Measurements from ENCODE around the gene ABI2.

The ABI2 gene

DNA sequence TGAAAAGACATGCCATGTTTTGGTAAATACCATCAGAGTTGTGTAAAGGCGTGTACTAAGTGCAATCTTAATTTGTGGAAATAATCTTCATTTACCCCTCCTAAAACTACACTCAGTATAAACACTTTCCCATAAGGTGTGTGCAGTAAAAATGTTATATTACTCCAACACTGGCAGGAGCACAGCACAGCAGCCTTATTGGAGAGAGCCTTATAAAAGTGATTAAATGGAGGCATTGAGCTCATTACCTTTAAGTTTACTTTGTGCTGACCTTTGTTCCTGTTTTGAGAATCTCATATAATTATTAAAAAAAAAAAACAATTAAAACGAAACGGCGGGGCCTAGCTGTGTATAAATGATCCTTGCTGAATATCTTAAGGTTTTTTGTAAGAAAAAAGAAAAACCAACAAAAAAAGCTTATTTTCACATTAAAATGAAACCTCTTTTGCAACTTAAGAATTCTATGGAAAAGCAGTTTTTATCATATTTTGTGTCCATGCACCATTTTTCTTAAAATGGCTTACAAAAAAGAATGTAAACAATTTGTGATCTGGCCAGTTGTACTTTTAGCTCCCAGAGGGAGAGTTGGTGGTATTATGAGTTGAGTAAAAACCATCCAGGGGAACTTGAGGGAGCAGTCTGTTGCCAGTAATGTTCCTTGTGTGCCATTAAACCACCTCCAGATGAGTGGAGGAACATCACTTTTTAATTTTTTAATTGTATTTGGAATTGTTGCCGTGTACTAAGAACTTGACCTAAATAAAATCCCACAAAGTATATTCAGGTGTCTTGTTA lies 103.4 kb downstream of the ABI2 start:
- DNase-seq: no peak

DNA sequence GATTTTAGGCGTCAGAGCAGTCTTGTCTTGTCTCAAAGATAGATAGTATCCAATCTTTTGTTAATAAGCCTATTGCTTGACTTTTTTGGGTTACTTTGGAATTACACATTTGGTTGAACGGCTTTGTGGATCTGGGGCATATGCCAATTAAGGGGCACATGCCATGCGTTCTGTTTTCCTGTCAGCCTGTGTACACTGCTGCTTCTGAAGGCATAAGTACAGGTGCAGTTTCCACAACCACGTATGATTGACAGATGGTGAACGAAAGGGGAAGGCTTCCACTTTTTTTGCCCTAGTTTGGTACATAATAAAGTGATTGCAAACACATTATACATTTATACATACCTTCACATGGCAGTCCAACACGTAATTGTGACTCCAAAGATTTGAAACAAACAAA lies 104.6 kb downstream of the ABI2 start:
- no peak for DNase-seq

DNA sequence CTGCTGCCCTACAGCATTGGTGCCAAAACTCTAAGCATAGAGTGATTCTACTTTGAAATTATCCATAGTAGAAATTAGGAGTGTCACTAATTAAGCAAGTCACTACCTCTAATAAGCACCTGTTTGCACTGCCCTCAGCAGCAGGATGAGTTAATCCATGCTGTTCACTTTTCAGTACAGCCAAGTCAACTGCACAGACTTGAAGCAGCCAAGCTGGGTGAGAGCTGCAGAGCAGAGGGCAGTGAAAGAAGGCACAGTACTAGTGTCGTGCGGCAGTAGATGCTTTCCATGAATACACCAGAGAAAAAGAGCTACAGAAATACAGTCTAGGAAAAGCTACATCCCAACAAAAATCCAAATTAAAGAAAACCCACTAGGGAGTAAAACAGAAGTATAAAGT lies 108.3 kb downstream of the ABI2 start:
- DNase-seq: no peak

DNA sequence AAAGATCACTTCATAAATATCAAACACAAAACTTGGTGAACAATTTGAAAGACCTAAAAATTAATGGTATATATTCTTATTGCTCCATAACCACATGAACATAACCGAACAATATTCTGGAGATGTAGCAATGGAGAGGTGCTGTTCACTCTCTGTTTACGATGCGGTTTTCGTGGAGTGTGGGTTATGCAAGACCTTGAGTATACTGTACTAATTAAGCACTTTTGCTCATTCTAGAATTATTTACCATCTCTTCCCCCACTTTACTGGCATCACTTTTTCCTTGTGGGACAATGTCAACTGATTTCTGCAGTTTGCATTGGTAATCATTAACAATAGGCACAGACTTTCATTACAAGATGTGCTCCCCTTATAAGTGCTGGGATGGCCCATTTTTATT lies 109.3 kb downstream of the ABI2 start:
- DNase-seq: no peak

DNA sequence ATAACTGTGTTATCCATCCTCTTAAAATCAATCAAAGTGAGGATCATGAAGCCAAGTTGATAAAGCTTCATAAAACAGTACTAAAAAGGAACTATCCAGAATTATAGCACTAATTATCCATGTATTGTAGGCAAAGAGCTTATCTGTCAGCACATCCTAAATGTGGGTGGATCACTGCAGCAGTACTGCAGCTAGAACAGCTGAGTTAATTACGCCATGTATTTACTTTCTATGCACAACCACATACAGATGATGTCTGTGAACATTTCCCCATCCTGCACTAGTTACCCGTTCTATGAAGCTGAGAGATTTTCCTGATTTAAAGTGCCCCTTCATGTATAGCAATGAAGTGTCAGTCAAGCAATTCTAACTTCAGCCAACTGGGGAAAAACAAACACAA lies 110.3 kb downstream of the ABI2 start:
- DNase-seq: no peak

DNA sequence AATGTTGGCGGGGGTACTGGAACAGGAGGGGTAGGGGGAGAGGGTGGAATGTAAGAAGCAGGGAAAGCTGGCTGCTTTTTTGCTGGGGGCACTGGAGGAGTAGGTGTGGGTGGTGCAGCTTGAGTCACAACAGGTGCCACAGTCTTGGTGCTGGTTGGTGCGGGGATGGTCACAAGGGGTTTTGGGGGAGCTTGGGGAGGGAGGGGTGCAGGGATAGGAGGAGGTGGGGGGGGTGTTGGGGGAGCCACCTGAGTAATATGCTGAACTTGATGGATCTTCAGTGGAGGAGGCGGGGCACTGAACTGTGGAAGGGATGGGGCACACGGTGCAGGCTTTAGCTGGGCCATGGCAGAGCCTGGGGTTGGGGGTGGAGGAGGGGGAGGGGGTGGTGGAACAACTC lies 112.5 kb downstream of the ABI2 start:
- no peak for DNase-seq

DNA sequence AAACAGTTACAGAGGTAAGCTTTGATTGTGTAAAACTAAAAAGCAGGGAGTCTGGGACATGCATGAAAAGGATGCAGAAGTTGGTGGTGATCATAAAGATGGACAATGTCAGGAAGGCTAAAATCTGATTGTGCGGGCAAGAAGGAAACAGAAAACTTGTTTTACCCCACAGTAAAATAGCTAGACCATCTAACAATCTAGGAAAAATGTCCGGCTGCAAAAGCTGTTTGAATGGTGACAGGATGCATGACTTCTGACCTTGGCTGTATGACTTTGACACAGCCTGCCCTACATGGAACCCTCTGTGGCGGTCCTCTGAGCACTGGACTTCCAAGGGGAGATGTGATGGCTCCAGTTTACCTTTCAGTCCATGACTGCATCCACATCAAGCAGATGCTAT lies 113.3 kb downstream of the ABI2 start:
- DNase-seq: no peak

DNA sequence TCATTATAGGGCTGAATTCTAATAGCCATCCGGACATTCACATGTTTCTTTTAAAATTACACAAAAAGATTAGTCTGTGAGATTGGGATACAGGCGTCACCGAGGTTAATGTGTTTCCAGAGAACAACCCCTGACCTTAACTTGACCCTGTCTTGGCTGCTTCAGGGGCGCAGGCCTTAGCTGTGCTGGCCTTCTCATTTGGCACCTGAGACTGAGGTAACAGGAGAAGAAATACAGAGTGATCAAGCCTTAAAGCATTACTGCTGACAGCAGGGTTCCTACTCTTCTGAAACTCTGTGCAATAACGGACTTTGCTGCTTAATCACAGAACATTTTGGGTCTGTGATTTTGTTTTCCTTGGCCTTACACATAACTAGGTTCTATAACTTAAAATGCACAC lies 114.3 kb downstream of the ABI2 start:
- DNase-seq: no peak

DNA sequence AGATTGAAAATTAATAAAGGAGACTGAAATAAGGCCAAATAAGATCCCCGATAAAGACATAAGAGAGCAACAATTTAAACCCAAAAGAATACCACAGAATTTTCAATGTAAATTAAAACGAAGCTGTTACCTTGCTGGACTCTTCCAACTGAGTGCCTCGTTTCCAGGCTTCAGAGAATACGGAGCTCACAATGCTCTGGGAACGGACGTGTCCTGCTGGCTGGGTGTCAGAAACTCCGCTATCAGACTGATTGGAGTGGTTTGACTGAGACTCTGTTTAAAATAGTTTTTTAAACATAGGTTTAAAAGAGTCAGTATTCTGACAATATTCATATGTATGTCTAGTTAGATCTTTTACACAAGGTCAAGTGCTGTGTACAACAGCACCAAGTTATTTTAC lies 116.5 kb downstream of the ABI2 start:
- no peak for DNase-seq

DNA sequence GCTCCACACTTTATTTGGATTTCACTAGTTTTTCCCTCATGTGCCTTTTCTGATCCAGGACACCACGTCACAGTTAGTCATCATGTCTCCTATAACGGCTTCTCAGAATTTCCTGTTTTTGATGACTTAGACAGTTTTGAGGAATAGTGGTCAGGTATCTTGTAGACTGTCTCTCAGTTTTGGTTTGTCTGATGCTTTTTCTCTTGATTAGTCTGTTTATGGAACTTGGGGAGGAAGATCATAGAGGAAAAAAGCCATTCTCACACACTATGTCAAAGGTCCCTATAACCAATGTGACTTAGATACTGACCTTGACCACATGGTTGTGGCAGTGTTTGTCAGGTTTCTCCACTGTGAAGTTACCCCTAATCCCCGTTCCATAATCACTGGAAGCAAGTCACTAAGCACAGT lies 117.9 kb downstream of the ABI2 start:
- no peak for DNase-seq

DNA sequence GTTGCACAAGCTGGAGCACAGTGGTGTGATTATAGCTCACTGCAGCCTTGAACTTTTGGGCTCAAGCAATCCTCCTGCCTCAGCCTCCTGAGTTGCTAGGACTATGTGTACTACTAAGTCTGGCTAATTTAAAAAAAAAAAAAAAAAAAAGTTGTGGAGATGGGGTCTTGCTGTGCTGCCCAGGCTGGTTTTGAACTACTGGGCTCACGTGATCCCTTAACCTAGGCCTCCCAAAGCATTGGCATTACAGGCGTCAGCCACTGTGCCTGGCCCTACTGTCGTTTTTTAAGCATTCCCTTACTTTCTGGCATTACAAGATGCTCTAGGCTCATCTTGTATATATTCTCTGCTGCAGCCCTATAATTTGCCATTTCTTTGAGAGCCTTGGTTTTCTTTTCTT lies 118.6 kb downstream of the ABI2 start:
- no peak for DNase-seq

DNA sequence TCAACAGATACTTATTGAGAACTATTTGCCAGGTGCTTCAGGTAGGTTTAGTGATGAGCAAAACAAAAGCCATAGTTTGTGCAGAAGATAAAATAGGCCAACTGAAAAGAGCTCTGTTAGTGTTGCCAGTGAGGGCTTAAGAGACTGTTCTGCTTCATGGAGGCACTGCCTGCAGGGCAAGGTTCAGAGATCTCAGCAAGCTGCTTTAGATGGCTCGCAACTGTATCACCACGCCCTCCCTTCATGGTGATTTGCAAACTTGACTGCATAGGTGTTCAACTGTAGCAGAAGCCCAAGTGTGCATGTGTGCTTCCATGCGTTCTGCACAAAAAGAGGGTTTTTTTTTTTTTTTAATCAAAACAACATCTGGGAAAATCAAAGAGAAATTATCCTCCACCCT lies 122.4 kb downstream of the ABI2 start:
- DNase-seq: no peak

DNA sequence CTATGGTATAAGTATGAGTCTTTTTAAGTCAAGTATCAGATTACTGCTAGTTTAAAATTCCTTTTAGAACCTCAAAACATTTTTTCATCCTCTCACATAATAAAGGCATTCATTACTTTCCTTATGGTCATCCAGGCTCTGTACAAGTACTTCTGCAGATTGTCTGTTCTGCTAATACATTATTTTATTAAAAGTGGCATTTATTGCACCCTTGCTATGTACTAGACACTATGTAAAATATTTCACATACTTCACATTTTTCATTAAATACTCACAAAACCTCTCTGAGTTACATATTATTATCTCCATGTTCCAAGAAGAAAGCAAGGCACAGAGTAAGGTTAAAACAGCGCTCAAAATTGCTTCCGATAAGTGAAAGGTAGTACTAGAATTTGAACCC lies 122.8 kb downstream of the ABI2 start:
- DNase-seq: no peak

DNA sequence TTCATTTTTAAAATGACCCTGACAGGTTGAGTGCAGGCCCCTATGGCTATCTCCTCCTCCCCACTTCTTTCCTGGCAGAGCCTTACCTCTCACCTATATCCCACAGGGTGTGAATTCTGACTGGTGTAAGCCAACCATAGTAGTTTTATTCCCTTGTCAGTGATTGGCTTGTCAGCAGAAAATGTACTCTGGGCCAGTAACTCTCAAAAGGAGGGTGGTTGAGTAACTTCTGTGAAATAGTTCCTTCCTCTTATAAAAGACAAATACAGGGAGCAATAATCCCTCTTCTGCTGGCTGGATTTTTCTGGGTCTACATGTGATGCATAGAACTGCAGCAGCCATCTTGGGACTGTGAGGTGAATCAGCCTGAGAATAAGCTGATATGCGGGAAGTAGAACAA lies 123.5 kb downstream of the ABI2 start:
- DNase-seq: no peak

DNA sequence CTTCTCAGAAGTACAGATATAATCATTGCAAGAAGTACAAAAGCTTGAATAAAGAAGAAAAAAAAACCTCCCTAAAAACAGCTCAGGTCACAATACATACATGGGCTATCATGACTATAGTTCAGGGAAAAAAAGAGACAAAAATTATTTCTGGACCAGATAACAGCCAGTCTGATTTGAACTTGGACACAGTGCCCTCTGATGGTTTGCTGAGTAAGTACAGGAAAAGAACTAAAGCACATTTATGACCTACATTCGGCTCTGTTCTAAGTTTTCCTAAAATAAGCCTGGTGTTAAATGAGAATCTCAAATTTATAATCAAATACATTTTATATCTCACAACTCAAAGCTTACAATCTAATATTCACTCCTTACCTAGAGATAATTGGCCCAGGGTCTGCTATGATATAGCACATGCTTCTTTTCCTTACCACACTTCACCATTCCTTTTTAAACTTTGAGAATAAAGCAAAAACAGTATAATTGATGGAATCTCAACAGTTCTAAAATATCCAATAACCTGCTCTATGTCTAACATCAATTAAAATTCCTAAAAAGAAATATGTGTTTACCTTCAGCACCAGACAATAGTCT lies 125.8 kb downstream of the ABI2 start:
- no peak for DNase-seq

DNA sequence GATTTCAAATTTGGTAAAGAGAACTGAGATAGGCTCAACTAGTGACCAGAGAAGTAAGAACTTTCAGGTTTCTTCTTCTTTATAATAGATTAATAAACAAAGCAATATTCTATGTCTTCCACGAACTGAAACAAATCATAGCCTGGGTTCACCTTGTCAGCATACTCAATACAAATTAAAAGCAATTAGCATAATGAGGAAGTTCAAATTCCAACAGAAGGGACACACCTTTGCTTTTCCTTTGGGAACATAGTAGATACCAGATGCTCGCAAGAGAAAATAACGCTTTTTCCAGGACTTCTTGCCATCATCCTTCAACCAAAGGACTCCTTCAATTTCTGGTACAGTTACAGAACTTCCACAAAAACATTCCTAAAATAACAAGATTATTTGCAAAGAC lies 127.0 kb downstream of the ABI2 start:
- no peak for DNase-seq

DNA sequence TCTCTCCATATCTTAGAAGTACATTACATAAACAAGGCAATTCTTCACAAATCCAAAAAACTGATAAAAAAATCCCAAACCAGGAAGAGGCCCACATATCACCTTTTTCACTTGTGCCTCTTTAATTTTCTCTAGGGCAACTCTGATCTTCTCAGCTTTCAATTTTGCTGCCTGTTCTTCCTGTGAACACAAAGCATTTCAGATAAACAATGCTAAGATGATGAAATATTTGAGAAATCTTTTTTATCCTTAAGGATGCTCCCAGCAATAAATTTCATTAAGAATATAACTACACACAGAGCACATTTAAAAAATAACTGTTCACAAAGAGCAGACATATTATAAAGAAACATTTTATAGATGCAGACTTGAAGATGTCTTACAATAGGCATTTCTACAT lies 133.6 kb downstream of the ABI2 start:
- no peak for DNase-seq

DNA sequence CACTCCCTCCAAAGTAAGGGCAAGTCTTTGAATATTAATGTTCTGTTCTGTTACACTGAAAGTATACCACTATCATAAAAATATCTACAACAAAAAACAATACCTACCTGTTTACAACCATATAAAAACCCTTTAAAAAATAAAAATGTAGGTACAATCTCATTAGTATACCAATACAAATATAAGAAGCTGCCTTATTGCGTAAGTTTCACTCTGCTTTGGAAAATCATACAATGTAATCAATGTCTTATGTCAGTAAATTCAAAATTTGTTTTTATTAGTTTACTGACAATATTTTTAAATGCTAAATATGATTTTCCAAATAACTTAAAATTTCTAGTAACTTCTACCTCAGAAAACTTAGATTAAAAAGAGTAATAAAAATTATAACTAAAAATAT lies 134.1 kb downstream of the ABI2 start:
- no peak for DNase-seq

DNA sequence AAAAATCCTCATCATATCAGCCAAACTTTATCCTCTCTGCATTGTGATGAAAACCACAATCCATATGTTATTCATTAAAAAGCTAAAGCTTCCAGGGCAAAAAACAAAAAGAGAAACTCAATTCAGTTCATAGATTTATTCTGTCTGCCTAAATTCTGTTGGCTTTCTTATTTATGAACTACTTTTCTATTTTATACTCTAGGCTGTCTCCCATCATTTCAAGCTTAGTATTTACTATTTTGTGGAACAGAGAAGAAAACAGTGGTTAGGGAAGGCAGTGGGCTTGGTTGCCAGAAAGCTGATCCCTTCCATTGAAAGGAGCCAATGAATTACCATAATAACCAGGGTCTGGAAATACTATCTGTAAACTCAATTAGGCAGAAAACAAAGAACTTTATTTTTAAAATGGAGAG lies 135.1 kb downstream of the ABI2 start:
- no peak for DNase-seq

DNA sequence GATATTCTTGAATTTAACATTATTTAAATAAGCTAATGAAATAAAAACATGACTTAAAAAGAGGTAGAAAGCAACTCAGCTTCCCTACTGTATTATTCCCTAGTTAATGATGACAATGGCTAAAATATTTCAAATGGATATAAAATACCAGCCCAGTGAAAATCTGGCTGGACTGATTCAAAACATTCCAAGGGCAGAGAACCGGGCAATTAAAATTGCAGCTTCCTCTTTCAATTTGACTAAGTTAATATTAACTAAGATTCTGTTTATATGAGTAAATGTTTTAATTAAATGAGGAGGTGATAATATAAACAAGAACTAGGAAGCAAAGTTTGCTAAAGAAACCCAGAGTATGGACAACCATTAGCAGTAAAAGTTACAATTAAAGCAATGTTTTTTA lies 141.4 kb downstream of the ABI2 start:
- DNase-seq: no peak

DNA sequence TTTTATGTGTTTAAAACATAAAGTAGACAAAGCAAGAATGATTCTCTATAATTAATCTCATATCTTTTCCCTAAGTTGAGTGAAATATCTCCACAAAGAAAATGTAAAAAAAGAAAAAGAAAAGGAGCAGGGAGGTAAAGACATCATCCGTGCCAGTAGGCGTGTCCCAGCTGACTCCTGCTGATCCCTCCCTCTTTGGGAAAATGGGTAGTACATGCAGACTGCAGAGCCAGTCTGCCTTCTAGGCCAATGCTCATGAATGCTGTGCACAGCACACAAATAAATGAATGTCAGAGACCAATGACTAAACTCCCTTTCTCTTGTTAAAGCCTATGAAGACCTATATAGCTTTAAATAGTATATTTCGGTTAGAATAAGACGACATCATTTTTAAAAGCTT lies 142.2 kb downstream of the ABI2 start:
- no peak for DNase-seq

DNA sequence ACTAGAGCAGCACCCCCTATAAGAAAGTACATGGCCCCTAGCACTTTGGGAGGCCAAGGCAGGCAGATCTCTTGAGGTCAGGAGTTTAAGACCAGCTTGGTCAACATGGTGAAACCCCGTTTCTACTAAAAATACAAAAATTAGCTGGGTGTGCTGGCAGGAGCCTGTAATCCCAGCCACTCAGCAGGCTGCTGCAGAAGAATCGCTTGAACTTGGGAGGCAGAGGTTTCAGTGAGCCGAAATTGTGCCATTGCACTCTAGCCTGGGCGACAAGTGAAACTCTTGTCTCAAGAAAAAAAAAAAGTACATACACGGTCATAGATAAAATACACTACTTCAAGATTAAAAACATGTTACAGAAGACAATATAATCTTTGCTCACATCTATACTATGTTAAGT lies 143.1 kb downstream of the ABI2 start:
- DNase-seq: no peak

DNA sequence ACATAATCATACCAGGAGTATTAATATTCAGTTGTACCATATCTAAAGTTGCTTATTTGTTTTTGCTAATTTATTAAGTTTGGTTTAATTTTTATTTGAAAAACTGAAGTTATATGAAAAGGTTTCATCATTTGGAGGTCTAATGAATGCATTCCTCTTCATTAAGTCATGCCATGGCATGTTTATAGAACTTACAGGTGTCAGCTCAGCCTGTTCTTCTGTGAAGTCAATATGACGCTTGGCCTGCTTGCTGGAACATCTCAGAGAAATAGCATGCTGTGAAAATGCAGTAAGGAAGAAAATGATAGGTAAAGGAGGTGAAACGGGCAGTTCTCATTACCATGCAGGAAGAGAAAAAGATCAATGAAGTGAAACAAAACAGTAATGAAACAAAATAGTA lies 148.7 kb downstream of the ABI2 start:
- no peak for DNase-seq

DNA sequence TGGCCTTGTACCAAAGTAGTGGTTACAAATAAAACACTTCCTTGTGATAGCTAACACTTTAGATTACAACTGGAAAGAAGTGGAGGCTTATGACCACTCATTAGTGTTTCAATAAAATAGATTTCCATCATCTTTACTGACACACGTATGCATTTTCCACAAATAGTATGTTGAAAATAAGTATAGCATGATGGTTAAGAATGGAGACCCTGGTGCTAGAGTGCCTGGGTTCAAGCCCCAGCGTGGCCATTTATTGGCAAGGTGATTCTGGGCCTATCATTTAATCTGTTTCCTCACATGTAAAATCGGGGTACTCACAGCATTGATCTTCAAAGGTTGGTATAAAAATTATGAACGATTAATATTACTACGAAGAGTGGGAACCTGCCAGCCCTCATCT lies 152.4 kb downstream of the ABI2 start:
- DNase-seq: no peak

Data from DMS153 (cell line).